GM21619 (cell line): Measurements from ENCODE around the gene TRAPPC3L.

Experiments used
- ATAC-seq: cut with Tn5 transposase; IDR thresholded peaks from one replicate; pipeline ENCODE4 v1.9.1; 2021; ENCODE audit not compliant: unreplicated experiment

TRAPPC3L gene

GRCh38 chr6:116468293-116468692, 77.2 kb downstream of the TRAPPC3L start:
- ATAC-seq = no peak

- ATAC-seq = no peak
Observed at GRCh38 chr6:116467514-116467913, 78.0 kb downstream of the TRAPPC3L start.

GRCh38 chr6:116467096-116467495, 78.4 kb downstream of the TRAPPC3L start:
- no peak for ATAC-seq

- no peak for ATAC-seq
Observed at GRCh38 chr6:116465246-116465645, 80.2 kb downstream of the TRAPPC3L start.

- ATAC-seq = no peak
Observed at GRCh38 chr6:116463301-116463700, 82.2 kb downstream of the TRAPPC3L start.

- ATAC-seq = peak; percentile 83
Observed at GRCh38 chr6:116461932-116462885, 83.3 kb downstream of the TRAPPC3L start.

- ATAC-seq = peak; percentile 8
Observed at GRCh38 chr6:116461331-116461931, 84.1 kb downstream of the TRAPPC3L start, which contains the start of gene CALHM6. TSS of gene CALHM6 (plus strand) at chr6:116461375. CDS start at chr6:116461930, 555 bp downstream.

- no peak for ATAC-seq
Observed at GRCh38 chr6:116459927-116460326, 85.6 kb downstream of the TRAPPC3L start.

- ATAC-seq = no peak
Observed at GRCh38 chr6:116458264-116458663, 87.2 kb downstream of the TRAPPC3L start.

- ATAC-seq = no peak
Observed at GRCh38 chr6:116456927-116457326, 88.6 kb downstream of the TRAPPC3L start.

GRCh38 chr6:116456106-116456505, 89.4 kb downstream of the TRAPPC3L start:
- ATAC-seq = no peak

- ATAC-seq = no peak
Observed at GRCh38 chr6:116452531-116452930, 93.0 kb downstream of the TRAPPC3L start.

GRCh38 chr6:116451916-116452315, 93.6 kb downstream of the TRAPPC3L start:
- ATAC-seq = no peak

GRCh38 chr6:116450769-116451740, 94.4 kb downstream of the TRAPPC3L start:
- peak; percentile 76 for ATAC-seq

- ATAC-seq = no peak
Observed at GRCh38 chr6:116450185-116450710, 95.2 kb downstream of the TRAPPC3L start.

GRCh38 chr6:116449565-116449964, 95.9 kb downstream of the TRAPPC3L start:
- ATAC-seq = no peak

GRCh38 chr6:116447496-116448011, 97.9 kb downstream of the TRAPPC3L start:
- peak; percentile 30 for ATAC-seq

- ATAC-seq = no peak
Observed at GRCh38 chr6:116447052-116447451, 98.4 kb downstream of the TRAPPC3L start.

- ATAC-seq = no peak
Observed at GRCh38 chr6:116446399-116446798, 99.1 kb downstream of the TRAPPC3L start.

GRCh38 chr6:116445102-116445501, 100.4 kb downstream of the TRAPPC3L start:
- ATAC-seq = no peak
